GM21576 (cell line): ENCODE data around the gene TMEM242.

ENCODE experiments used
- ATAC-seq: cut with Tn5 transposase; IDR thresholded peaks from one replicate; pipeline ENCODE4 v1.9.1; 2021; ENCODE audit warnings: mild to moderate bottlenecking, moderate library complexity; ENCODE audit not compliant: unreplicated experiment

The TMEM242 gene

DNA sequence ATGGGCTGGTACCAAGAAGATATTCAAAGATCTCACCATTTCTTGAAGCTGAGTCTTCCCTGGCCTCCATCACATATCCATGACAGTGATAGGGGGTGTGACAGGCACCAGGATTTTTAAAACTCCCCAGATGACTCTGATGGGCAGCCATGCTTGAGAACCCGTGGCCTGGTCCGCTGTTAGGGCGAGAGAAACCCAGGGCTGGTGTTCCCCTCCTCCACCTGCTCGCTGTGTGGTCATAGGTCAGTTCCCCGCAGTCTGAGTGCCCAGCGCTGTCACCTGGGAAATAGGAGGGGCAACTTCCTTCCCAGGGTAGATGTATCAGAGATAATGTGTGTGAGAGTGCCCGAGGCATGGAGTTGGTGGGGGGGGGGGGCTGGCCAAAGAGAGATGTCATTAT is 50.9 kb downstream of the TMEM242 start:
- no peak for ATAC-seq

DNA sequence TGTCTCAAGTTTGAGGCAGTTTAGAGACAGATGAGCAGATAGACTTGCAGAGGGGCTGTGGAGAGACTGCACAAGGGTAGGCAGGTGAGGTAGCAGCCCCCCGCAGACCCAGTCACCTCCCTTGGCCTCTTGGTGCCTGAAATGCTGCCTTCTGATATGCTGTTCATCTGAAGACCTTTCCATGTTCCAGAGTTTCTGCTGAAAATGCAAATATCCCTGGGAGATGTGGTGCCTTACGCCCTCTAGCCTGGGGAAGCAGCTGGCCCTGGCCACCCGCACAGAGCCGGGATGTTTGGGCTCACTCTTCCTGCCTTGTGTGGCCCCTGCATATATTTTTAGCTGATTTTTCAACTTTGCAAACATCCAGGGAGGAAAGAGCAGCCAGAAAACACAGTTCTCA is 51.4 kb downstream of the TMEM242 start:
- no peak for ATAC-seq

DNA sequence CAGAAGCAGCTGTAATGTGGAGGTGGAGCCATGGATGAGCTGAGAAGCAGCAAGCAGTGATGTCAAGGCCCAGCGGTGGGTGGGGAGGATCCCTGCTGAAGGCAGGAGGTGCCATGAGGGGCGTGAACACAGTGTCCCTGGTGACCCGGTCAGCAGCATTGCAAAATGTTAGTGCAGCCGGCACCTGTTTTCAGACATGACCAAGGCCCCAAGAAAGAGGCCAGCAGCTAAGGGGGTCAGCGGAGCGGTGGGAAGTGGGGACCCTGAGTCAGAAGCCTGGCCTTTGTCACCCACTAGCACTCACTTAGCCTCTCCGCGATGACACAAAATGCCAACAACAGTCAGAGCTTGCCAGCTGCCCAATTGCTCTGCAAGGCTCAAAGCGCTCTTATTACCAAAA is 51.9 kb downstream of the TMEM242 start:
- no peak for ATAC-seq

DNA sequence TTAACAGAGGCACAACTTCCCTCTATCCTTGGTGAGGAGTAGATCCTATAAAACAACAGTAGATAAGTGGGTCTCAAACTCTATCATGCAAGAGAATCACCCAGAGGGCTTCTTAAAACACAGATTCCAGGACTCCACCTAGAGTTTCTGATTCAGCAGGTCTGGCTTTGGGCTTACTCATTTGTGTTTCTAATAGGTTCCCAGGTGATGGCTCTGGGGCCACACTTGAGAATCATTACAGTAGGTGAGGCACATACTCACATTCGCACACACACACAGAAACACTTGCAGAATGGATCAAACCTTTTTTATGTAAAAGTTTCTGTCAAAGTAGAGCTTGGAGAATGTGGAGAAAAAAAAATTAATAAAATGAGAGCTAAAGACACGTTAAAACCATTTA is 52.4 kb downstream of the TMEM242 start:
- ATAC-seq, result no peak

DNA sequence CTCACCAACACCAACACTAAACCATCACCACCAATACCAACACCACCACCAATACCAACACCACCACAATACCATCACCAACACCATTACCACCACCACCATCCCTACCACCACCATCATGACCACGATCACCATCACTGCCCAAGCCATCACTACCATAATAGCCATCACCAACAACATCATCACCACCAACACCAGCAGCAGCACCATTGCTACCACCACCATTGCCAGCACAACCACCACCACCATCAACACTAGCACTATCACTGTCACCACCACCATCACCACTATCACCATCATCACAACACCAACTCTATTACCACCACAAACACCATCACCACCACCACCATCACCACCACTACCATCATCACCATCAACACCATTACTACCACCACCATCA is 53.0 kb downstream of the TMEM242 start:
- no peak for ATAC-seq

DNA sequence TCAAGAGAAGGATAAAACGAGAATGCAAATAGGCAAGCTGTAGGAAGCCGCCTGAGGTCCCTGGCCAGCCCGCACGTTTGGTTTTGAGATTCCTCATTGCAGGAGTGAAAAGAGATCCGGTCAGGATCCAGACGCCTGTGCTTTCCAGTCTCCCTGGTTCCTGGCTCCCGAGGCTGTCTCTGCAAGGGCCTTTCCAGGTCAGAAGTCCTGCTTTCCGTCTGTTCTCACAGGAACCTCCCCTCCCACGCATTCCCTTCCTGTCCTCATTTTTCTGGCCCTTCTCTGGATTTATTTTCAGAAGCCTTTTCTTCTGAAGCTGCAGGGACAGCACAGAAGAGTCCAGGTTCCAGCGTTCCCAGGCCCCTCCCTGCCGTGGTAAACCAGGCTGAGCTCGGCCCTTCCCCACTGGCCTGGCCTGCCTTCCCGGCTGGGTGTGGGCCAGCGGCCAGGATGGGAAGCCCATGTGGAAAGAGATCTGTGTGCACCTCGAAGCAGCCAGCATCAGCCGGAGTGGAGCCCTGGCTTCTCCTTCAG is 54.0 kb downstream of the TMEM242 start:
- ATAC-seq, result no peak

DNA sequence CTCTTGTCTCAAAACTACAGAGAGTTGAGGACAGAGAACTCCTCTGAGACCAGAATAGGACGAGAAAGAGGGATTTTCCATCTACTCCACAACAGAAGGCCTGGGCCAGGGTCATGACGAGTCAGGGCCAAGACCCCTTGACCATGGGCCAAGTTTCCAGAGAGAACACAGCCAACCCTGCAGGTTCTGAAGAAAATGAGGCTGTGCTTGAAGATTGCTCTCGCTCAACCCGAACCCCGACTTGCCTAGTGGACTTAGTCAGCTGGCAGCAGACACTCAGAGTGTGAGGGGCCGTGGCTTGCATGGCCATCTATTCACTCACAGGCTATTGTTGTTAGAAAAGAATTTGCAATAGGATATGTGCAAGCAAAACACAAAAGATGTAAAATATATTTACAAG is 54.5 kb downstream of the TMEM242 start:
- ATAC-seq, result no peak

DNA sequence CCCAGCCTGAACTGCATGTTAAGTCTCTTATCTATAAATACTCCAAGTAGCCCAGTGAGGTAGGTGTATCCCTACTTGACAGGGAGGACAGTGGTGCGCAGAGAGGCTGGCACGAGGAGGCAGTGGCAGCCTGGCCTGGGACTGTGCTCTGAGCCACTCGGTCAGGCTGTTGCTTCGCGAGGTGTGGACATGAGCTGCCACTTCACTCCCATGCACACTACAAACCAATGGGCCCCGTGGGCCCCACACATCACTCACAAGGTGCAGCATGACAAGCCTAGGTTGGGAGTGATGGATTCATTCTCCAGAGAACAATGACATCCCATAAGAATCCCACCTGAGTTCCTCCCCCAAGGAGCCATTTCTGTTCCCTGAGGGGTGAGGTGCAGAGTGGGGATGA is 54.9 kb downstream of the TMEM242 start:
- ATAC-seq, result no peak

DNA sequence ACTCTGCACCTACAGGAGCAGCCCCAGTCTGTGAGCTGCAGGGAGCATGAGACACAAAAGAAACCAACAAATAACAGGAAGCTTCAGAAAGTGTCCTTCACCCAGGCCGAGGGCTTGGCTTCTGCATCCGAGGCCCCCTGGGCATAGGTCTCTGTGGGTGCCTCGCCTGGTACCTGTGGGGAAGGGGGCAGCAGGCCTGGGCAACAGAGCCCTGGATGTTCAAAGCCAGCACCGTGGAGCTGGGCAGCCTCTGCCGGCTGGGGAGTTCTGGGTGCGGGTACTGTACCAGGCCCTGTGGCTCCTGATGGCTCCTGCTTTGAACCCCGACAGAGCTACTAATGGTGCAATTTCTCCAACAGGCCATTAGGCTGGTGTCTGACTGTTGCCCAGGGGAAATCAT is 55.7 kb downstream of the TMEM242 start:
- ATAC-seq, result no peak

DNA sequence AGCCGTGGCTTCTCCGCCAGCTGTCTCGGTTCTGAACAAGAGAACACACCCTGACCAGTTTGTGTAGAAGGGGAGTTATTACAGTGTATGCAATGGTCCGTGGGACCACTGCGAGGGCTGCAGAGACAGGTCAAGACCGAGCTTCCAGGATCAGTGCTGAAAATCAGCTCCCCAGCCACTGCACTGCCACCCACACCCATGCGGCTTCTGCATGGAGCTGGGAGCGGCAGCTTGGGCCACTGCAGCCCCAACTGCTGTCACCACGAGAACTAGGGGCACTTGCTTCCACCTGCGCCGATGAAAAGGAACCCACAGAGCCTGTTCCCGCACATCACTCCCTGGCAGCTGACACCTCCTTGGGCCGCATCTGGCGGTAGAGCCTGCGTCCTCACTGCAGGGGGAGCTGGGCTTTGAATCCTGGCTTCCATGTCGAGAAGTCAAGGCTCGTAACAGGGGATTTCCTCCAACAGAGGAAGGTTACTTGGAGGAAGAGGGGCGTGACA is 56.2 kb downstream of the TMEM242 start:
- ATAC-seq, result no peak

DNA sequence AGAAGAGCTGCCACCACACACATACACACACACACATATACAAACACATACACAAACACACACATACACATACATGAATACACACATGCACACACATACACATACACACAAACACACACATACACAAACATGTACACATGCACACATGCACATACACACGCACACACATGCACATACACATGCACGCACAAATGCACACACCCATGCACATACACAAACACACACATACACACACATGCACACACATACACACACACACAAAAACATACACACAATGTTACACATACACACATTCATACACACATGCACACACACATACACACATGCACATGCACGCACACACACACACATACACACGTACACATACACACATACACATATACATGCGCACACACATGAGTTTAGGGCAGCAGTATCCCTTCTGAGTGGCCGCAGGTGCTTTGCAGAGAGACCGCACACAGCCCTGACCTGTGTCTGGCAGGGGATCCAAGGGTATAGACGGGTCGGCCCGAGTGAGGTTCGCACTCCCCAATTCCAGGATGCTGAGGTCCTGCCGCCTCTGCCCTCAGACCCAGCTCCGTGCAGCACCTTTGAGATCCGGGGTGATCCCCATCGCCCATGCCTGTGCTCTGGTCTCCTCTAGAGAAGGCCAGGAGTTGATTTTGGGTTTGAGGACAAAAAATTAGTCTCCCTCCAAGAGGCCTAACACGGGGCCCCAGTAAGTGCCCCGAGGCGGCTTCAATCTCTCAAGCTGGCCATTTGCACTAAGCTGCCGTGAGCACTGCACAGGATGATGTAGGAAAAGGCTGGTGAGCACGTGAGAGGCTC is 56.8 kb downstream of the TMEM242 start:
- ATAC-seq, result no peak

DNA sequence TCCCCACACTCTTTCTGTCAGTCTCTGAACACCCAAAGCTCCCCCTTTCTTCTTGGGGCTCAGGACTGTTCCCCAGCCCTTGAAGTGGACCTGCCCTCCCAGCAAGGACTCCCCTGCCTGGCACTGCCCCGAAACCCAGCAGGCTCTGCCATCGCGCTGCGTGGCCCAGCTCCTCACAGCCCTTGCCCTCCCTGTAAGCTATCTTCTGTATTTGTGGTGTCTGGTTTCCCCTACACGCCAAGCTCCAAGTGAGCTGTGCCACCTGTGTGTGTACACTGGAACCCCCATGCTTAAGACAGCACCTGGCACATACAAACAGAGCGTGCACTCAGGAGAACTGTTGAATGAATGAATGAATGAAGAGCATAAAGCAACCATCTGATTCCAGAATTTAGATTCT is 57.7 kb downstream of the TMEM242 start:
- ATAC-seq, result no peak

DNA sequence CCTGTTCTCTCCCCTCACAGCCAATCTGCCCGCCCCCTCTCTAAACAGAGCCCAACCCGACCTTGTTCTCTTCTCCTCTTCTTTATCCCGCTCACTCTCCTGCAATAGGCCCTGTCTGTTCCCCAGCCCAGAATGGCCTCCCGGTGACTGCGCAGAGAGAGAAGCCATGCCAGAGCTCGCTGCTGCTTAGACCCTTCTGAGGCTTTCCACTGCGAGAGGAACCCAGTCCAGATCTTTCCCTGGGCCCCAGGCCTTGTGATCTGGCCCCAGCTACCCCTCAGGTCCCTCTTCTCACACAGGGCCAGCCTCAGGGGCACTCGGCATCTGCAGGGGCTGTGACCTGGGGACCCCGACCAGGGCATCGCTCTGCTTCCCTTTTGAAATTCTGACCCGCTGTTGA is 58.1 kb downstream of the TMEM242 start:
- no peak for ATAC-seq

DNA sequence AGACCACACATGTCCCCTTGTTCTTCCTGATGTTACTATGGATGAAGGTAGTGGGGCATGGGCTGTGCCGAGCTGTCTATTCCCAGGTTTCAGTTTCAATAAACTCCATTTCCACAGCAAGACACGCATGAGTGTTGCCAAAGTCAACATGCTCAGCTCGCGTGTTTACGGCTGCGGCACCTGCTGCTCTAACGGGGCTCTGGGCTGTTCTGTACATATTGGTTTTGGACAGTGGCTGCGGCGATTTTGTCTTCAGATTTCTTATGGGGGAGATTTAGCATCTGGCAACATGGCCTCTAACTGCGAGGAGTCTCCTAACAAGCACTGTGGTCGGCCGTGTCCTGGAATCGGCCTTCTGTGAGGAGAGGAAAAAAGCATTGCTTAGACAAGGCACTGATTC is 58.6 kb downstream of the TMEM242 start:
- no peak for ATAC-seq

DNA sequence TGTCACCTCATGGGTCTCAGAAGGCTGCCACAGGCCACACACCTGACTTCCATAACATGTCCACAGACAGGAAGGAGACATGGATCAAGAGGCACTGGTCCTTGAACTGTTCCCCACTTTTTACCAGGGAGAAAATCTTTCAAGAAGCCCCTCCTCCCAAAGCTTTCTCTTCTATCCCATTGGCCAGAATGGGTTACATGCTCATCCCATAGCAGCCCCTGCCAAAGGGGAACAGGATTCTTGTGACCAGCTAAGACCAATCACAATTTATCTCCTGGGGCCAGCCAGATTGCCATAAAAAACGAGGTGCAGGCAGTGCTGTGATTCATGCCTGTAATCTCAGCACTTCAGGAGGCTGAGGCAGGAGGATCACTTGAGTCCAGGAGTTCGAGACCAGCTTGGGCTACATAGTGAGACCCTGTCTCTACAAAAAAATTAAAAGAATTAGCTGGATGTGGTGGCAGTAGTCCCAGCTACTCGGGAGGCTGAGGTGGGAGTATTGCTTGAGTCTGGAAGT is 59.4 kb downstream of the TMEM242 start:
- ATAC-seq, result no peak

DNA sequence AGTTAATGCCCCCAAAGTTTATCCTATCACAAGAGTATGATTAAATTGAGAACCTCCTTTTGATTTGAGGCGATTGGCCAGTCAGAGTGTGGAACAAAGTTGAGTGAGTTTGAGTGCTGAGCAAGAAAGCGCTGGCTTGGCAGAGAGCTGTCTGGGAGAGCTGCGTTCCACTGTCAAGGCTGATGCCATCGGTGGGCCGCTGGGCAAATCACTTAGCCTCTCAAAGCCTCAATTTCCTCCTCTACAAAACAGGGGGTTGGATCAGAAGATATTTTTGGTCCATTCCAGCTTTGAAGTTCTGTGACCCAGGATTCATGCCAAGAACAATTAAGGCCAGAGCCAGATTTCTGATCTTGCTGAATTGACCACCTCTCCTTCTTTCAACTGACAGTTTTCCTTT is 60.2 kb downstream of the TMEM242 start:
- no peak for ATAC-seq

DNA sequence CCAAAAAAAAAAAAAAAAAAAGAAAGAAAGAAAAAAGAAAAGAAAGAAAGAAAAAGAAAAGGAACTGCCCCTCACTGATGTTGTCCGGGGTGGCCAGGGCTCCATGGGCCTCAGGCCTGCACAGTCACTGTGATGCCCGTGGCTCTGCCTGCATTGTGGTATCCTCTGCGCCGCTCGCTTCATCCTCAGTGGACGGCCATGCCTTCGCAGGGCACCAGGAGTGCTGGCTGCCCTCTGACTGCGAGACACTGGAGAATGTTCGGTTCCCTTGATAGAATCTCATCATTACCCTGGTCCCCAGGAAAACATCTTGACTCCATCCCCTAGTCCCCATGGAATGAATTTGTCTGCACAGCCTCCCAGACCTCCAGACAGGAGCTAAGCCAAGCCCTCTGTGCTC is 61.7 kb downstream of the TMEM242 start:
- no peak for ATAC-seq

DNA sequence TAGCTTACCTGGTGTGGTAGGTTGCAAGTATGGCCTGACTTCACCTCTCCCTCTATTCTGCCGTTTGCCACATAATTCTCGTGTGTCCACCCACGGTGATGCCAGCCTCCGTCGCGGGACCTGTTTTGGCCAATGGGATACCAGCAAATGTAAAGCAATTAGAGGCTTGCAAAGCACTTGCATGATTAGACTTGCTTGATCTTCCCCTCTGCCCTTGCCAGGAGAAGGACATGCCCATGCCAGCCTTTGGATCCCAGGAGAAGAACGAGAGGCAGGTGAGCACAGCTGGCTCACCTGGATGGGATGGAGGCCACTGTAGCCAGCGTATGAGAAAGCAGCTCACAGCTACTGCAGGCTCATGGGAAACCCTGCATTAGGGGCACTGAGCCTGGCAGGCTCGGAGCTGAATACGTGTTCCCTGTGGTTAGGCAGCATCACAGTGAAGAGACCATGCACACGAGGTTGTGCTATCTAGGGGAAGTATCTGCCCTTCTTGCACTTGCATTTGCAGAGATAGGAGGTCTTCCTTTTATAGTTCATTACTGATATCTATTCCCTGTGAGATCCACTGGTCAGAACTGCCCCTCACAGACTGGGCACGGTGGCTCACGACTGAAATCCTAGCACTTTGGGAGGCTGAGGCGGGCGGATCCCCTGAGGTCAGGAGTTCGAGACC is 62.4 kb downstream of the TMEM242 start:
- no peak for ATAC-seq

DNA sequence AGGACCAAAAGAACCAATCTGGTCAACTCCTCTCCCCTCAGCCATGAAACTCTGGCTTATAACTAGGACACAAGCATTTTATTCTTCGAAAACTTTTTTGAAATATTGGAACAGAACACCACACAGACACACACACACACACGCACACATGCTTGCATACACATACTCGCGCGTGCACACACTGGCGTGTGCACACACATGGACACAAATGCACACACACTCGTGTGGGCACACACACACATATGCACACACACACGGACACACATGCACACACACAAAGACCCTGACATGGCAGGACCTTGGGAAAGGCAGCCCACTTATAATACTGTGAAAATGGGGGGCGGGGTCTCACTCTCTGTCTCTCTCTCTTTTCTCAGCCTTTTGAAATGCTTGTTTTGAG is 63.9 kb downstream of the TMEM242 start:
- no peak for ATAC-seq

DNA sequence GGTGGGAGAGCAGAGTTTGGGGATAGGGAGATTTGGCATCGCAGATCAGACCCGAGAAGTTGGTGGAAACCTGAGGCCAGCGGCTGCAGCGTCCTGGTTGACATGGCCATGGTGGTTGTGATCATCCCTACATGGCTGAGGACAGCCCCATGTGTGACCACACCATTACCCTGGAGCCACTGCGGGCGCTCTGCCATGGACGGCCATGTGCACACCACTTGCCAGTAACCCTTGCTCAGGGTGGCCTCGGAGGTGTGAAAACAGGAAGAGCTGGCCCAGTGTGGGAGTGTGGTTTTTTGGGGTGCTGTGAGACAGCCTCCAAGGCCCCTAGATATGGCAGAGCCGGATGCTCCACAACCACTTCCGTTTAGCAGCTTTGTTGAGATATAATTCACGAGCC is 64.4 kb downstream of the TMEM242 start:
- no peak for ATAC-seq

DNA sequence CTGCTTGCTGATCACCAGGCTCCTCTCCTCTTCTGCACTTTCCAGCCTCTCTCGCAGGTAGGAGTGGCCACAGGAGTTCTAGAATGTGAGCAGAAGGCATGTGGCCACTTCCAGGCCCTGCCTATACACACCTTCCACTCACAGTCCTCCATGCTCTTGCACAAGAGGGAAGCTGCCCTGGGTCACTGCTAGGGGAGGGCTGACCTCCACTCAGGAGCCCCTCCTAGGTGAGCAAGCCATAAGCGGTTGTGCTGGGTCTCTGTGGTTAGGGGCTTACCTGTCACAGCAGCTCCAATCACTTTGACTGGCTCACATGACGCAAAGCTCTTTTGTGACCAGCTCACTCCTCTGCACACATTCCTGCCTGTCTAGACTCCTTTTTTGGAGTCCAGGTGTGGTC is 68.2 kb downstream of the TMEM242 start:
- no peak for ATAC-seq

DNA sequence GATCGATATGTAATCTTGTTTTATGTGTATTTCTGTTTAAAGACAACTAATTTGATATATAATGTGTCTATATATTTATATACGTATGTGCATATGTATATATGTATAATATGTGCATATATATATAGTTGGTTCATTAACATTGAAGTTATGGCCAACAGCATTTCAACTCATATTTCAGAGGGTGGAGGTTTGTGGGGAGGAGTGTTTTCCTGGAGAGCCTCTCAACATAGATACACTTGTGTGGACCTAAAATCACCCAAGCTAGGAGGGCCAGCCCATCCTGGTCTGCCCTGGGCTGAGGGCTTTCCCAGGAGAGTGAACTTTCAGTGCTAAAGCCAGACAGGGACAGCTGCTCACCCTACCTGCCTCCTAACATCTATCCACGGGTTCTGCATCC is 68.8 kb downstream of the TMEM242 start:
- no peak for ATAC-seq
